ENCODE data around the gene SLC29A3.

DNA sequence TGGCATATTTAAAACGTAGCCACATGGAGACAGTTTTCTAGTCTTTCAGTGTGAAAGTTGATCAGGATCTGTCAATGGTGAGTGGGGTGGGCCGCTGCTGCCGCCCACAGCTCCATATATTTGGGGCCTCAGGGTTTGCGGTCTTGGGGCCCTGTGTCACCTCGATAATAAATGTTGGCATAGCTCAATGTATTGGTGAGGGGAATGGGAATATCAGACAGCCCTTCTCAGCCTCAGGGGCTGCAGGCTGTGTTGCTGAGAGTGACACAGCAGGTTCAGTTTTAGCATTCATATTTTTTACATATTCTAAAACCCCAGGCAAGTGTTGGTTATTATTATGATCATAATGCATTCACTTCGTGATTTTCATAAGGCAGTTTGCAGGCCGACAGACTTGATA lies 82.9 kb downstream of the SLC29A3 start:
- no peak for TF ChIP-seq CTCF (IDR thresholded peaks at IDR 0.05)
- no peak for TF ChIP-seq POLR2A (IDR thresholded peaks at IDR 0.05)
- no peak for TF ChIP-seq POLR2AphosphoS5 (IDR thresholded peaks at IDR 0.05)
